Hematopoietic multipotent progenitor cell treated with erythropoietin and hydrocortisone succinate and interleukin-3 and kit ligand, for 4 days (in vitro differentiated cells): ENCODE results near the gene TRIM44.

Experiments used
- DNase-seq: peaks from one replicate; pipeline ENCODE4 v3.0.0-alpha.2; 2015

Gene TRIM44

GRCh38 chr11:35862666-35863065 is 200.1 kb downstream of the TRIM44 start:
- DNase-seq = no peak

- DNase-seq = no peak
Observed at GRCh38 chr11:35864131-35864530, 201.6 kb downstream of the TRIM44 start.

DNA sequence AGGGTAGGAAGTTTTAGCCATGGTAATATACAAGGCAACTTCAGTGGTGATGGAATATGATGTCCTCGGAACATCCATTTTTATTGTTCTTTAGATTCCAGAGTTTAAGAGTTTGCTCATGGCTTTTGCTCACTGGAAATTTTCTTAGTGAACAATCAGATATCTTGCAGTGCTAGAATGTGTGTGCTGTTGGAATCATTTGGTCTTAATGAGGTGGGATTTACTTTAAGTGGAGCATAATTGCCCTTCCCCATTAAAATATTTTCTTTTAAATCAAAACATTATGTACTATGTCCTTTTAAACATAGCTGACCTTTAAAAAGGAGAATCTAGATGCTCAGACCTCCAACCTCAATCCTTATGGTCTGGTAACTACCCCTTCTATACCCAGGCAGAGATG is 204.0 kb downstream of the TRIM44 start:
- DNase-seq = no peak
